Measurements from ENCODE around the gene SPTLC3.

SPTLC3 gene

GRCh38 chr20:13205425-13205824 is 196.7 kb downstream of the SPTLC3 start:
- no peak for DNase-seq

DNA sequence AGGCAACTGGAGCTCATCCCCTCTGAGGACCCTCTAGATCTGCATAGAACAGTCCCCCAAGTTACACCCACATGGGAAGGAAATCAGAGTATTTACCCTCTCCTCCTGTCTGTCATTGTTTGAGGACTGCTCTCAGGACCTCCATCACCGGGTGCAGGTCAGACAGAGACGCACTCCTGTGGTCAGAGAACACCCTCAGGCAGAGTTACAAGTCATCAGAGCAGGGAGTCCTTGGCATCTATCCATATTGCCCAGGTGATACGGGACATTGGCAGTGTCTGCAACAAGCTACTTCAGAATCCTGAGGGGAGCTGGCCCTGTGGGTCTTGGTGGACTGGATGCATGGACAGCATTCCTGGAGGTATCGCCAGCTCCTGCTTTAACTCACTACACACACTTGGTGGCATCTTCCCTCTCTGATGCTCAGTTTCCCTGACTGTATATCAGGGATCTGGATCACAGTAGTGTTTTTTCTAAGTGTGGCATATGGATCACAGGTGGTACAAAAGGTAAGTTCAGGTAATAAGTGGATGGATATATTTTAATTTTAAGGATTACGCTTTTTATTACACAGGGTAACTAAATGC is 197.2 kb downstream of the SPTLC3 start:
- no peak for DNase-seq

GRCh38 chr20:13207016-13207415 is 198.2 kb downstream of the SPTLC3 start:
- DNase-seq, result no peak

DNA sequence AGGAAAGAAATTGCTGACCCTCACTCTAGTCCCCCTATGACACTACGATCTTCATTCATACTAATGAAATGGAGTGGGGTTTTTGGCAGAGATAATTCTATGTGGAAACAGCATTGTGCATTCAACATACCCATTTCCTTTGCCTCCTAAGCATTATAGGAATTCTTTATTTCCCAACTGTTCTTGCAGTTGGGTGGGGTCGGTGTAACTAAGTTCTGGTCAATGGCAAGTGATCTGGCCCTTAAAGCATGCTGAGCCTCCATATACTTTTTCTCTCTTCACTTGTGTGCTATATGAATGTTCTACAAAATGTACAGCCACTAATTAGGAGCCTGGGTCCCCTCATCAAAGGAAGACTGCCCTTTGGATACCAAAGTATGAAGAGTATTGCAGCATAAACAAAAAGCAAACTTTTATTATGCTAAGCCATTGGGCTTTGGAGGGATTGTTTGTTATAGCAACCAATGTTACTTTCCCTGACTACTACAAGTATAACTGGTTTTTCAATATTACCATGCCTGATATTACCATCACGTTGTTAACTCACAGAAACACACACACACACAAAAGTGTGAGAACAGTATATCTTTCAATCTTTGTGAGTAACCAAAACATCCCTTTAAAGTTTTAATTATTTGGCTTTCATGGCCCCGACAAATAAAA is 203.3 kb downstream of the SPTLC3 start:
- DNase-seq, result no peak

DNA sequence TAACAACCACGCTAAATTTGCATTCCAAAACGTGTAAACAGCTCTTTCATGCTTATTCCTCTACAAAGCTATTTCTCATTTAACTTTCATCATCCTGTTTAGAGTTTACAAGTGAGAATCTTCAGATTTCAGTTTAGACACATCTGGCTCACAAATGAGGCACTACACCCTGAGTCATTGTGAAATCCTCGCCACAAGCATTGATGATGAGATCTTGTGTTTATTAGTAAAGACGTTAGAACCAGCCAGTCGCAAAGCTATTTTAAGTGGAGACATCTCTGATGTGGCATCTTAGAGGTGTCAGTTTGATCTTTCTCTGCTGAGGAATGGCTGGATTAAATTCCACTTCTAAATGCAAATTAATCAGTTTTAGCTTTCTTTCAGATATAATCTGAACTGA is 204.0 kb downstream of the SPTLC3 start:
- DNase-seq, result no peak

DNA sequence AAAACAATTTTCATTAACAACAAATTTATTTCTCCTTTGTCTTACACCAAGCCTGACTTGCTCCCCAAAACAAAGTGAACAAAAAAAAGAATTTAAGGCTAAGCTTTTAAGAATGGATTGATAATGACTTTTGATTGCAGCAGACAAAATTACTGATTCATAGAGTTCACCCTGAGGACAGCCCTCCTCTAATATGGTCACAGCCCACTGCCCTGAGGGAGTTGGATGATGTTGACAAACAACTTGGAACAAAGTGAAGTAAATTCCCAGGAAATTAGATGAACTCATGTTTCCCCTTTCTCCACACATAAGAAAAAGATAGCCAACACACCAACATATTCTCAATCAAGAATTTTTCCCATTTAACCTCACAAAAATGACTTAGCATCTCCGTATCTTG is 204.6 kb downstream of the SPTLC3 start:
- DNase-seq, result no peak

- DNase-seq, result no peak
Observed at GRCh38 chr20:13216533-13216932, 207.8 kb downstream of the SPTLC3 start.

All from femur (tissue), 1 donor.